Epithelial cell of prostate (primary cell): Measurements from ENCODE around the gene SLC7A1.
"Not testable (repeated sequence)": the region's sequence is repeated elsewhere in the genome, so short reads cannot be mapped to it uniquely, and the experiment has no call there.

ENCODE experiments used
- DNase-seq: peaks from one replicate; pipeline ENCODE4 v3.0.0-alpha.2; 2011; ENCODE audit warnings: low read depth, low spot score
- H3K27ac ChIP-seq: fragments of 450-650 bp; 2 replicates; pipeline ENCODE4 v1.5.1; 2017; ENCODE audit warnings: mild to moderate bottlenecking

Gene SLC7A1

DNA sequence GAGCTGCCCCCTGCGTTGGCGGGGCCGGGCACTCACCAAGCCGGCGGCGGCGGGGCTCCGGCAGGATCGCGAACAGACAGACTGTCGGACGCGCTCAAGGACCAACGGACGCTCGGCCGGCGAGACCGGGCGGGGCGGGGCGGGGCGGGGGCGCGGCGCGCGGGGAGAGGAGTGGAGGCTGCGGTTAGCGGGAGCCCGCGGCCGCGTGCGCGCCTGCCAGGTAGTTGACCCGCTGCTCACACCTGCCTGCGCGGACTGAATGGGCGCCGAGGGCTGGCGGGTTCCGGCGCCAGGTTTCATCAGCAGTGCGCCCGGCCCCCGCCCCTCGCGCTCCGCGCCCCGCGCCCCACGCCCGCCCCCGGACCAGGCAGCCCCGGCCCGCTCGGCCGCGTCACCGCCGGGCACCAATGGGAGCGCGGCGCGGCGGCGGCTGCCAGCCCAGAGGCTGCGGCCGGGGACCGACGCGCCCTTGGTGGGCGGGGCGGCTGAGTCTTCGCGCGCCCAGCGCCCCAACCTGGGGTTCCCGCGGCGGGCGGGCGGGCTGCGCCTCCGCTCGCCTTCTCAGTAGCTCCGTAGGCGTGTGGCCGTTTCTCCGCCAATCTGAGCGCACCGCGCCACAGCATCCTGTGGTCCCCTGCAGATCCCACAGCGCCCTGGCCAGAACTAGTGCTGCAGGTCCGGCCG lies at the start of gene SLC7A1:
Gene SLC7A1 (minus strand): TSS at position 309 of the 684 bp plus-strand sequence. CDS start 59,500 bp downstream, outside the sequence.
- peak within 1 kb of the TSS; percentile 97 for H3K27ac ChIP-seq
- DNase-seq: no peak

DNA sequence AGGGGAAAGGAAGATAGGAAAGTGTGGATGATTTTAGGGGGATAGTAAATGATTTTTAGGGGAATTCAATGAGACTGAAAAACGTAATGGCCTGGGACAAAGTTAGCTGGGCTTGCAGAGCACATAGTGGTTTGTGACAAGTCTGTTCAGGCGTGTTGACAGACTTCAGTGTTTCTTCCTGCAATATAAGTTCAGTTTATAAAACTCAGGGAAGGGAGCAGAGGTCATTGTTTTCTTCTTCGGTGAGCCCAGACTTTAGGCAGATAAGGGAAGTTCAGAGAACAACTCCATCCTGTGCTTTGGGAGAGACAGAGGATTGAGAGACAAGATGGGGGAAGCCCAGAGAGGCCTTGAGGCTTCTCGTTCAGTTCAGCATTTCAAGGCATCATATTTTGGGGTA lies 45.2 kb upstream of the SLC7A1 start:
- DNase-seq: no peak
- no peak overlapping the region for H3K27ac ChIP-seq

DNA sequence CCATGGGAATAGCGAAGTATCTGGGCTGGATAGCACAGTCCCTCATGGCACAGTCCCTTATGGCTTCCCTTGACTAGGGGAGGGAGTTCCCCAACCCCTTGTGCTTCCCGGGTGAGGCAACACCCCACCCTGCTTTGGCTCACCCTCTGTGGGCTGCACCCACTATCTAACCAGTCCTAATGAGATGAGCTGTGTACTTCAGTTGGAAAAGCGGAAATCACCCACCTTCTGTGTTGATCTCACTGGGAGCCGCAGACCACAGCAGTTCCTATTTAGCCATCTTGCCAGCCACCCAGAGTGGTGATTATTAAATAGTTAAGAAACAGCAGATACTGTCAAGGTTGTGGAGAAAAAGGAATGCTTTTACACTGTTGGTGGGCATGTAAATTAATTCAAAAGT lies 41.3 kb upstream of the SLC7A1 start:
- DNase-seq, H3K27ac ChIP-seq: not testable (repeated sequence)

DNA sequence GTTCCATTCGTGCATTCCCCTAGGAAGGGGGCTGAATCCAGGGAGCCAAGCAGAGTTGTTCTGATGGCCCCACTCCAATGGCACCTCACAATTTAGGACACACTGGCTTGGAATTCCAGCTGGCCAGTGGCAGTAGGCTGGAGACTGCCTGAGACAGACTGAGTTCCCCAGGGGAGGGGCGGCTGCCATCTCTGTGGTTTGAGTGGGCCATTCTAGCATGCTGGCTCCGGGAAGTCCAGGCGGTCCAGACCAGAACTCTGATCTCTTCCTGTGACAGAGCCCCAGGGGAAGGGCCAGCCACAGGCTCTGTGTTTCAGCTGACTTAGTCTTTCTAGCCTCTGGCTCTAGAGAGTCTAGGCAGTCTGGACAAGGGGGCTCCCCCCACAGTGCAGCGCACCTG lies 29.5 kb upstream of the SLC7A1 start:
- DNase-seq: no peak

DNA sequence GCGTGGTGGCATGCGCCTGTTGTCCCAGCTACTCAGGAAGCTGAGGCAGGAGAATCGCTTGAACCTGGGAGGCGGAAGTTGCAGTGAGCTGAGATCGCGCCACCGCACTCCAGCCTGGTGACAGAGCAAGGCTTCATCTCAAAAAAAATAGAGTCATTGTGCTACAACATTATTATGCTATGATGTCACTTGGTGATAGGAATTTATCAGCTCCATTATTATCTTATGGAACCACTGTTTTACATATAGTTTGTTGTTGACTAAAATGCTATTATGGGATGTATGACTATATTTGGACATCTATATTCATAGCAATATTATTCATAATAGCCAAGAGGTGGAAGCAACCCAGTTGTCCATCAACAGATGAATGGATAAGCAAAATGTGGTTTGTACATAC lies 26.4 kb upstream of the SLC7A1 start:
- no peak for DNase-seq
- peak overlapping the region; percentile 11 for H3K27ac ChIP-seq

More for the DNA sequence above, 29.5 kb upstream of the SLC7A1 start:
- H3K27ac ChIP-seq: no peak overlapping the region

DNA sequence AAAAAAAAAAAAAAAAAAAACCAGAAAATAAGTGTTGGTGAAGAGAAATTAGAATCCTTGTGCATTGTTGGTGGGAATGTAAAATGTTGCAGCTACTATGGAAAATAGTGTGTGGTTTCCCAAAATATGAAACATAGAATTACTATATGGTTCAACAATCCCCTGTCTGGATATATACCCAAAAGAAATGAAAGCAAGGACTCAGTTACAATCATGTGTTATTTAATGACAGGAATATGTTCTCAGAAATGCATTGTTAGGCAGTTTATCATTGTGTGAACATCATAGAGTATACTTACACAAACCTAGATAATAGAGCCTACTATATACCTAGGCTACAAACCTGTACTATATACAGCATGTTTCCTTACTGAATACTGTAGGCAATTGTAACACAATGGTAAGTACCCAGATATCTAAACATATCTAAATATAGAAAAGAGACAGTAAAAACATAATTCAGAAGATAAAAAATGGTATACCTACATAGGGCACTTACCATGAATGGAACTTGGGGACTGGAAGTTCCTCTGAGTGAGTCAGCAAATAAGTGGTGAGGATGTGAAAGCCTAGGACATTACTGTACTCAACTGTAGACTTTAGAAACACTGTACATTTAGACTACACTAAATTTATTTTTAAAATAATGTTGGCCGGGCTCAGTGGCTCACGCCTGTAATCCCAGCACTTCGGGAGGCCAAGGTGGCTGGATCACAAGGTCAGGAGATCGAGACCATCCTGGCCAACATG lies 25.7 kb upstream of the SLC7A1 start:
- no peak for DNase-seq
- peak overlapping the region; percentile 11 for H3K27ac ChIP-seq

DNA sequence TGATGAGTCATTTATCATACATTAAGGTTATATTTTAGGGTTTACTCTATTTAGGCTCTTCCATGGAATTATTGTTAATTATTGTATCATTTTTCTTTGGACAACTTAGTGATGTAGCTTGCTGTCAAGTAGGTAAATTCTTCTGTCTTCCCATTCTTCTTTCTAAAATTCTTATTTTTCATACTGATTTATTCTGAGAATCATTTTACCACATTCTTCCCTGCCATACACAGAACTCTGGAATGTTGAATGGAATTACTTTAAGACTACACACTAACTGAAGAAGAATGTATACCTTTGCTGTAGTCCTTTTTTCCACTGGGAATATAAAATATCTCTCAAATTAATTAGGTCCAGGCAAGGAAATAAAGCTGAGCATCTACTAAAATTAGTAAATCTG lies 24.5 kb upstream of the SLC7A1 start:
- H3K27ac ChIP-seq: no peak overlapping the region
- no peak for DNase-seq

DNA sequence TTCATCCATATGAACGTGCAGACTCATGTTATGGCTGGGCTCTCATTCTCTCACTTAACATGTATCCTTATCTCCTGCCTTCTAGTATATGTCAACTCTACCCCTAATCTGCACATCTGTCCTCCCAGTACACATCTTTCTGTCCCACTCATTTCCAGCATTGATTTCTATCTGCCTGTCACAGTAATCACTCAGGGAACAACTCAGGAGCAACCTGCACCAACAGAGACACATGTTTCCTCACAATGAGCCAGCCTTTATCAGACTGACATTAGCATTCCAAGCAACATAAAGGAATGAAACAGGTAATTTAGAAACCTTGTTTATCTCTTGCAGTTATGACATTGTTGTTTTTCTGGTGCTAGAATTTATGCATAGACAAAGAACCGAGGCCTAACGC lies 17.6 kb upstream of the SLC7A1 start:
- H3K27ac ChIP-seq: no peak overlapping the region
- no peak for DNase-seq

DNA sequence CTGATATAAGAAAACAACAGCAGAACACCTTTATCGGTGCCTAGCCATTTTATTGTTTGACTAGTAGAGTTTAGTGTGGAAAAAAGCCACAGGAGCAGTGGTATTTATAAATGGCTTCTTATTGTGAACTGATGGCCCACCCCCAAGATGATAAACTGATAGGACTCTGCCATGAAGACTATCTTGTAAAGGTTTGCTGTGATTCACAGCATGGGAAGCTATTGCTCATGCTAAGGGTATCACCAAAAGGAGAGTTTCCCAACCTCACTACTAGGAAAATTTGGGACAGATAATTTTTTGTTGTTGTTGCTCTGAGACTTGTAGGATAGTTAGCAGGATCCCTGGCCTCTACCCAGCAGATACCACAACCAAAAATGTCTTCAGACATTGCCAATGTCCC lies 12.0 kb upstream of the SLC7A1 start:
- no peak overlapping the region for H3K27ac ChIP-seq
- DNase-seq: no peak

DNA sequence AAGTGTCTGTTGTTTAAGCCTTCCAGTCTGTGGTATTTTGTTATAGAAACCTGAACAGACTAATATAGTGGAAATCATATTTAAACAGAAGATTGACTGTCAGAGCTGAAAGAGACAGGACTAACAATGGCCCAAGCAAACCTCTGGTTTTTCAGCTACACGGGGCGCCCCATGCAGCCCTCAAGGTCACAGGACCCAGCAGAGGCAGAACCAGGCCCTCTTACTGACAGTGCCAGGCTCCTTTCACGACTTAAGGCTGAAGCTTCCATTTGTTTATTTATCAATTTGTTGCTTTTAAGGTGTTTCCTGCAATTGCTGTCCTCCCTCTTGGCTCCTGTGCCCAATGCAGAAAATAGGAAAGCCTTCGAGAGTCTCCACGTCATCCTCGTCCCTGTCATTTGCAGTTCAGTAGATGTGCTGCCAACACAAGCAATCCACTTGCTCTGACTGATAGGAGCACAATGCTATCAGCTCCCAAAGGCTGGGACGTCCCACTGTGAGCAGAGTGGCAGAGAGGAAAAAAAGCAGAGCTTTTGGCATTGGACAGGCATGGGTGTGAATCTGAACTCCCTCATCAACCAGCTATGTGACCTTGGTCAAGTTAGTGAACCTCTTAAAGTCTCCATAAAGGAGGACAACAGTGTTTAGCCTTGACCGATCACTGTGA lies 10.5 kb upstream of the SLC7A1 start:
- no peak overlapping the region for H3K27ac ChIP-seq
- no peak for DNase-seq

DNA sequence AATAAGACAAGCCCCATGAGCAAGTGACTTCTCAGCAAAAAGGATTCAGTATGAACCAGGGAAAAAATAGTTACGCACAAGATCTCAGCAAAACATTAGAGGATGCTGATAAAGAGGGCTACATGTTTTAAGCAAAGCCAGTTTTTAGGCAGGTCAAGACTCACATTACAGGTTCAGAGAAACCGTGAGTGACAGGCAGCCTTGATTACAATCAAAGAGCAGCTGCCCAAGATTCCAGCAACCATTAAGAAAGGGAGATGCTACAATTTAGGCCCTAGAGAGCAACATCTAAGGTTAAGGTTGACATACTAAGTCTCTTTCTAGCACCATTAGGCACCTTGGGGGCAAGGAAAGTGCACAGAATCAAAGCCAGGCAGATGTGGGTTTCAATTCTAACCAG lies 2.8 kb upstream of the SLC7A1 start:
- no peak overlapping the region for H3K27ac ChIP-seq
- no peak for DNase-seq

DNA sequence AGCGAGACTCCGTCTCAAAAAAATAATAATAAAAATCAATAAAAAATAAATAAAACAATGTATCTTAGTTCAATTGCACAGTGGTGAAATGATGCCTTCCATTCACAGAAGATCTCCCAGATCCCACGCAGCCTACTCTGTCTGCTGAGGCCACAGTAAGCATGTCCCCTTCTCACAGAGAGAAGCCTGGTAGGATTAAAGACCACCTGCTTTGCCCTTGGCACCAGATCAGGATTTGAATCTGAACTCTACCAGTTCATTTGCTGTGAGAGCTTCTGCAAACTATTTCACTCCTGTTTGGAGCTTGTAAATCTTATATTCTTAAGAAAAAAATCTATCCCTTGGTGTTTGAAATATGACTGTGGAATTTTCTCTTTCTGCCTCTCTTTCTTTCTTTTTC lies 2.2 kb upstream of the SLC7A1 start:
- H3K27ac ChIP-seq: no peak overlapping the region
- DNase-seq: no peak

DNA sequence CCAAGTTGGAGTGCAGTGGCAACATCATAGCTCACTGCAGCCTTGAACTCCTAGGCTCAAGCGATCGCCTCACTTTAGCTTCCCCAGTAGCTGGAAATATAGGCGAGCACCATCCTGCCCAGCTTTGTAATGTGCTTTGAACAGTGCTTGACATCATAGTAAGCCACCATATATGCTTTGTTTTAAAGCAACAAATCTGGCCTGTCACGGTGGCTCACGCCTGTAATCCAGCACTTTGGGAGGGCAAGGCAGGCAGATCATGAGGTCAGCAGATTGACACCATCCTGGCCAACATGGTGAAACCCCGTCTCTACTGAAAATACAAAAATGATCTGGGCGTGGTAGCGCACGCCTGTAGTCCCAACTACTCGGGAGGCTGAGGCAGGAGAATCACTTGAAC lies 1.8 kb upstream of the SLC7A1 start:
- no peak overlapping the region for H3K27ac ChIP-seq
- no peak for DNase-seq

DNA sequence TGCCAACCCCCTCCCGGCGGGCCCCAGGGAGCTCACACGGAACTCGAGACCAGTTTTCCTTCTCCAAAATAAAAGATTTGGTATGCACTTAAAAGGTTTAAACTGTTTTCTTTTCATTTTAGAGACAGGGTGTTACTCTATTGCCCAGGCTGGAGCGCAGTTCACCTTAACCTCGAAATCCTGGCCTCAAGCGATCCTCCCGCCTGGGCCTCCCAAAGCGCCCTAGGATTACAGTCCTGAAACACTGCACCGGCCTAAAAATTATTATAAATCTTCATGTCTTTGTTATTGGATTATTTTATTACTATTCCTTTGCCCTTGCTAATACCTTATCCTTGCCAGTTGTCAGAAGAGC lies 553 bp upstream of the SLC7A1 start:
- no peak for DNase-seq
- H3K27ac ChIP-seq: peak overlapping the region; percentile 97

DNA sequence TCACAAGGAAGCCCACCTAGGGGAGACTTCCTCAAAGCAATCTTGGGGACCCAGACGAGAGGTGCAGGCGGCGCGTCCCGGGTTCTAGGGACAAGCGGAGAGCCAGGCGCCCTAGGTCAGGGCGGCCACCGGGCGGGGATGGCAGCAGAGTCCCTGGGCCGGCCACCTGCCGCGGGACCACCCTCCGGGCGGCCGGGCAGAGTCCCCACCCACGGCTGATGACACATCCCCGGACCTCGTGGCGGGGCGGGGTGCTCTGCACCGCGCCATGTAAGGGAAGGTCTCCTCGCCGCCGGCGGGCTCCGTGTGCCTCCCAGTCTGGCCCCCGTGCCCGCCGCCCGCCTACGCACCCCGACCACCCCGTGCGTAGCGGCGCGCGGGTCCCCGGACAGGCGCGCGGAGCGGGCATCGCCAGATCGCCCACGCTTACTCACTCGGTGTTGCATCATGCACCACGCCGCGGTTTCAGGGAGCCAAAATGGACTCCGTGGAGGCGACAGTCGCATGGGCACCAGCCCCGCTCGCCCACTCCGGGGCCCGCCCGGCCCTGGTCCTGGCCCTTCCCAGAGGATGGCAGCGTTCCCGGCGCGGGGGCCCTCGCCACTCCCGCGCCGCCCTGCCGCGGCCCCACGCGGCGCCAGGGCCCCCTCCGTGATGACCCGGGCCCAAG lies 643 bp downstream of the SLC7A1 start:
- no peak for DNase-seq
- peak overlapping the region; percentile 97 for H3K27ac ChIP-seq

DNA sequence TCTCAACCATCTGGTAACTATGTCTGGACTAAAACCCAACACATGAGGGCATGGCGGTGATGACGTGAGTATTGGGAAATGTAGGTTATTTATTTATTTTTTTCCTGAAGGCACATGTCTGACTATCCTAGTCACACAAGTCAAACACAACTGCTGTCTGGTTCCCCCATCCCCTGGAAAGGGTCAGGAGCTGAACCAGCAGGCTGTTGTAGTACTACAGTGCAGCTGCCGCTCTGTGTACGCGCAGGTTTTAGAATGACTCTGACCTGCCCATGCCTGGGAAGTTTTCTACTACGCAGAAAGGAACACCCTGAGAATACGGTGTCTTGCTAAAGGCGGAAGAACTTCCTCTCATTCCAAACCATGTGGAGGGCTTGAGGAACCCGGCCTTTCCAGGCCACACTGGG lies 1.2 kb downstream of the SLC7A1 start:
- DNase-seq: peak; percentile 71
- peak overlapping the region; percentile 97 for H3K27ac ChIP-seq

DNA sequence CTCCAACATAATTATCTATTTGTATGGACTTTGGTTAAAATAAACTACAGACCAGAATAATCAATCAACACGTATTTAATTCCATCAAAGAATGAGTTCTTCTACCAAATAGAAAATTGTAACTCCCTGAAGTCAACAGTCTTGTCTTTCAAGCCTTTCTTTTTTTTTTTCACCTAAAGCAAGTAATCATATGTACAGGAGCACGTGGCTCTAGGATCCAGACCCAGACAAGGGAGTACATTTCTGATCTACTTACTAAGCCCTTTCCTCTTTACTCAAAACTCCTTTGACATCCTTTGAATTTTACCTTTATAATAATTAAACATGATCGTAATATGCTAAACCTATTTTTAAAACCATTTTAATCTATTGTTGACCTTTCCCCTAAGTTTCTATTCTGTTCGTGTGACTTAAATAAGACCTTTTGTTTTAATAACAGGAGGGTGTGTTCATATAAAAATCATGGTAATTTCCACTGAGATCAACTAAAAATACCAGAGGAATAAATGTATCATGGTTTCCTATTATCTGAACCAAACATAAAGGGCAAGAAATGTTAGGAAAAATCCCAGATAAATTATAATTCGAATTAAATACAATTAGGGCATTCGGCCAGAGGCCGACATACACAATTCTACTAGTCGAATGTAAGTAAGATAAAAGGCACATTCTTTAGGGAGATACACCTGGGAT lies 1.7 kb downstream of the SLC7A1 start:
- peak overlapping the region; percentile 97 for H3K27ac ChIP-seq
- DNase-seq: no peak

DNA sequence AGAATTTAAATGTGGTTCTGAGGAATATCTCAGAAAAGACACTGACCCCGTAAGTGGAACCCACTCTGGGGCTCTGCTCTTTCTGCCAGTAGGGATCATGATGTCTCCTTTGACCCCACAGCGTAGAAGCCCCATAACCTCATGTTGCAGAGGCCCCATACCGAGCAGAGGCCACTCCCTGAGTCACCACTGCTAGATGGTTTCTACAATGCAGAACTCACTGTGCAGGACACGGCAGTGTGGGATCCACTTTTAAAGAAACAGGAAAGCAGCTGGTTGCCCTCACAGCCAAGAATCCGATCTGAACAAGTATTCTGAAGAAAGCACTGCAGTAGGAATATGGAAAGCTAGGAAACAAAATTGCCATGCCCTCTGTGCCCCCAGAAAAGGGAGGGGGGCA lies 4.2 kb downstream of the SLC7A1 start:
- no peak overlapping the region for H3K27ac ChIP-seq
- no peak for DNase-seq

DNA sequence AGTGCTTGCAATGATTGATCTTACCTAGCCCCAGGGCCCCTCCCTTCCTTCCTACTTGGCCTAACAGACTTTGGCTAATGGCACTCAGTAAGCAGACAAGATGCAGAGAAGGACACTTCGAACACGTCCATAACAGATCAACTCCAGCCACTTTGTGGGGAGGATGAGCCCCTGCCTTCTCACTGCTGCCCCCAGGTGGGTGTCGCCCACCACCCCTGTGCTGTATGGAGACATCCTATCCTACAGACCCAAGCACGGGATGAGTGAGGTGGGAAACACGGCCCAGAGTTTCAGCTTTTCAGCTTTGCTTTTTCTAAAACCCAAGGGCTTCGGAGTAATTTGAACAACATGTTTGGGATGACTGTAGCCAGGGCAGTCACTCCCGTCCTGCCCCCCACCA lies 5.5 kb downstream of the SLC7A1 start:
- peak overlapping the region; percentile 51 for H3K27ac ChIP-seq
- no peak for DNase-seq

DNA sequence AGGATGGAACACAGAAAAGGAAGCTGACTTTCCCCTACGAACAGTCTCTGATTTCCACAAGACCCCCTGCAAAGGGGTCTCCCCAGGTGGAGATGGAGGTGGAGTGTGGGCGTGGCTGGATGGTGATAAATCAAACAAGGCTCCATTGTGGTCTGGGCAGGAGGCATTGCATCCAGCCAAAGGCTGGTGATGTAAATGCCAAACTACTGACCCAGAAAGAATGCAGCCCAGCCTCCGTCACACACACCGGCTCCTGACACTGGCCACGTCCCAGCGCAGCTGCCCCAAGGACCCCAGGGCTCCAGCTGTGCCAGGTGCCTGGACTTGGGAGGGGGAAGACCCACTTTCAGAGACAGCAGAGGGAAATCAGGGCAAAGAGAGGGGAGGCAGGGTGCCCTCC lies 6.3 kb downstream of the SLC7A1 start:
- no peak for DNase-seq
- peak overlapping the region; percentile 51 for H3K27ac ChIP-seq
